Endothelial cell of umbilical vein (primary cell): ENCODE measurements around the gene STK10.

Experiments used
- EZH2 ChIP-seq: IDR thresholded peaks from 2 replicates; pipeline ENCODE4 v1.6.1; 2012; ENCODE audit warnings: borderline replicate concordance, low read depth, mild to moderate bottlenecking, moderate library complexity, low read length, inconsistent platforms; ENCODE audit not compliant: severe bottlenecking
- JUN ChIP-seq: IDR thresholded peaks from 2 replicates; pipeline ENCODE4 v1.6.1; 2011; ENCODE audit warnings: borderline replicate concordance, low read depth; ENCODE audit not compliant: insufficient read length, insufficient read depth
- MYC ChIP-seq: IDR thresholded peaks from one replicate; pipeline ENCODE4 v1.6.1; 2011; ENCODE audit warnings: mild to moderate bottlenecking, low read depth, low read length
- POLR2A ChIP-seq: IDR thresholded peaks from 2 replicates; pipeline ENCODE4 v1.6.1; 2012; ENCODE audit warnings: low read depth, mild to moderate bottlenecking, control low read depth, low read length
- TF ChIP-seq, protein P1 (sequence below), 2 donors: IDR thresholded peaks; 1 replicate in 1 of 2; 2 replicates in 1 of 2; pipeline ENCODE4 v1.5.1; 2011; ENCODE audit warnings: low read length in 2 of 2, mild to moderate bottlenecking in 2 of 2, moderate library complexity in 2 of 2, control low read depth in 1 of 2, inconsistent platforms in 1 of 2, low read depth in 1 of 2; ENCODE audit not compliant: insufficient read depth in 1 of 2; ENCODE audit errors: extremely low read depth in 1 of 2

GRCh38 chr5:172113036-172113435 is 75.0 kb downstream of the STK10 start:
- TF ChIP-seq, protein P1, sequence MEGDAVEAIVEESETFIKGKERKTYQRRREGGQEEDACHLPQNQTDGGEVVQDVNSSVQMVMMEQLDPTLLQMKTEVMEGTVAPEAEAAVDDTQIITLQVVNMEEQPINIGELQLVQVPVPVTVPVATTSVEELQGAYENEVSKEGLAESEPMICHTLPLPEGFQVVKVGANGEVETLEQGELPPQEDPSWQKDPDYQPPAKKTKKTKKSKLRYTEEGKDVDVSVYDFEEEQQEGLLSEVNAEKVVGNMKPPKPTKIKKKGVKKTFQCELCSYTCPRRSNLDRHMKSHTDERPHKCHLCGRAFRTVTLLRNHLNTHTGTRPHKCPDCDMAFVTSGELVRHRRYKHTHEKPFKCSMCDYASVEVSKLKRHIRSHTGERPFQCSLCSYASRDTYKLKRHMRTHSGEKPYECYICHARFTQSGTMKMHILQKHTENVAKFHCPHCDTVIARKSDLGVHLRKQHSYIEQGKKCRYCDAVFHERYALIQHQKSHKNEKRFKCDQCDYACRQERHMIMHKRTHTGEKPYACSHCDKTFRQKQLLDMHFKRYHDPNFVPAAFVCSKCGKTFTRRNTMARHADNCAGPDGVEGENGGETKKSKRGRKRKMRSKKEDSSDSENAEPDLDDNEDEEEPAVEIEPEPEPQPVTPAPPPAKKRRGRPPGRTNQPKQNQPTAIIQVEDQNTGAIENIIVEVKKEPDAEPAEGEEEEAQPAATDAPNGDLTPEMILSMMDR (IDR thresholded peaks at IDR 0.05; ENCODE audit: extremely low read depth in 1 of 2, insufficient read depth in 1 of 2, low read depth in 1 of 2, low read length in 2 of 2) = no peak
- no peak for TF ChIP-seq POLR2A
- TF ChIP-seq EZH2 = no peak
- TF ChIP-seq JUN = no peak
- no peak for TF ChIP-seq MYC
